Suprapubic skin (tissue), 4 donors: ENCODE results near the gene CCR9. TPM values are rescaled to one million over a fixed set of nuclear protein-coding genes. Genes with fewer than 3 reads are reported as not detected.

ENCODE experiments used
- DNase-seq, 2 donors: peaks; one replicate each; pipeline ENCODE4 v3.0.0-alpha.2; 2019; ENCODE audit warnings: low spot score in 2 of 2
- H3K27ac ChIP-seq: fragments of 200-600 bp; sonication (generic); one replicate; pipeline ENCODE4 v1.5.1; 2019
- H3K27me3 ChIP-seq: fragments of 200-600 bp; sonication (generic); one replicate; pipeline ENCODE4 v1.5.1; 2019
- H3K36me3 ChIP-seq: fragments of 200-600 bp; sonication (generic); one replicate; pipeline ENCODE4 v1.5.1; 2019
- H3K4me1 ChIP-seq: fragments of 200-600 bp; sonication (generic); one replicate; pipeline ENCODE4 v1.5.1; 2019
- H3K4me3 ChIP-seq: fragments of 200-600 bp; sonication (generic); one replicate; pipeline ENCODE4 v1.5.1; 2019; ENCODE audit warnings: mild to moderate bottlenecking
- H3K9me3 ChIP-seq: fragments of 200-600 bp; sonication (generic); one replicate; pipeline ENCODE4 v1.5.1; 2019
- EP300 ChIP-seq: sonication (generic); formaldehyde crosslinking; IDR thresholded peaks from one replicate; pipeline ENCODE4 v1.6.1; 2017; ENCODE audit warnings: antibody characterized with exemption
- POLR2A ChIP-seq, 2 donors: fragments of 450-650 bp; IDR thresholded peaks; one replicate each; pipeline ENCODE4 v1.6.1; 2017; ENCODE audit warnings: antibody characterized with exemption in 2 of 2, mild to moderate bottlenecking in 2 of 2, moderate library complexity in 2 of 2
- POLR2AphosphoS5 ChIP-seq, 3 donors: sonication (generic); formaldehyde crosslinking; IDR thresholded peaks; one replicate each; pipeline ENCODE4 v1.6.1; 2017; ENCODE audit warnings: antibody characterized with exemption in 3 of 3
- WGBS: methylation state at CpG from one replicate; pipeline ENCODE4 v1.1.5; 2018; 5-methylcytosine and 5-hydroxymethylcytosine counted together
- total RNA-seq, 4 donors: library from RNA; depleted of rRNA; stranded (reverse); fragments of >200 nt; gene quantifications; one replicate each; pipeline ENCODE4 v1.1.0, GENCODE V29; 2016
- TF ChIP-seq, protein P1 (sequence below), 2 donors: fragments of 200-600 bp in 1 of 2; fragments of 450-650 bp in 1 of 2; sonication (generic) in 1 of 2; IDR thresholded peaks; one replicate each; pipeline ENCODE4 v1.5.1; 2016 to 2019; ENCODE audit warnings: antibody characterized with exemption in 2 of 2, mild to moderate bottlenecking in 1 of 2, moderate library complexity in 1 of 2

Gene CCR9
- total RNA-seq, 4 donors from 2014 or later, result not detected

DNA sequence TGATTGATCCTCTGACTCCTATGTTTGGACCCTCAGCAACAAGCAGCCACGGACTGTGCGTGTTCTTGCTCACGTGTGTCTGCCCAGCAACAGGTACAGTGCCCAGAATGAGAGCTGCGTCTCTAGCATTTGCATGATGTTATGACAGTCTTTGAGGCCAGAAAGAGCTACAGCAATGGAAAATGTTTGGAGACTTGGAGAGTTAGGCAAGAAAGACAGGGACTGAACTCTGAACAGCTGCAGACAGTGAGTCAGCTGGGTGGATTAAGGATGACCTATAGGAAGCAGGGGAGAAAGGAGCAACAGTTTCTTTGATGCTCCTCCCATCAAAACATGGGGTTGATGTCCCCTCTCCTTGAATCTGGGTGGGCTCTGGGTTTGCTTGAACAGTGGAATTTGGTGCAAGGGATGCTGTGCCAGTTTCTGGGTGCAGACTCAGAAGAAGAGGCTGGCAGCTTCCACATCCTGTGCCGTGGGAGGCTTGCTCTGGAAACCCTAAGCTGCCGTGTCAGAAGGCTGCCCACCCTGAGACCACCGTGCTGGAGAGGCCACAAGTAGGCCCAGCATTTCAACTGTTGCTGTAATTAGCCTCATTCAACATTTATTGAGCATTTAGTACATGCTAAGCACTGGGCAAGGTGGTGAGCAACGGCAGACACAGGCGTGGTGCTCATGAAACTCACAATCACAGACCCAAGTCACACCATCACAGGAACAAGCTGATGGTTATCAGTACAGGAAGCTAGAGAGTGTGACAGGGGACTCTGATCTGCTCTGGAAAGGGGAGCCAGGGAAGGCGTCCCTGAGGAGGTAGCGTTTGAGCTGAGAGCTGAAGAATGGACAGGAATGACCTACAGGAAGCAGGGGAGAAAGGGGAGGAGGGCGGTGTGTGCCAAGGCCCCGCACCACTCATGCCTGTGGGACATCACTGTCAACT is 21.7 kb downstream of the CCR9 start:
- no peaks in the 10 kb centered on the region for H3K9me3 ChIP-seq
- H3K4me3 ChIP-seq, result no peak overlapping the region
- H3K36me3 ChIP-seq, result no peaks in the 10 kb centered on the region
- 77% methylated on average over 13 of the region's 13 CpGs for WGBS
- no peaks in the 10 kb centered on the region for H3K27me3 ChIP-seq
- no peaks in the 10 kb centered on the region for H3K4me1 ChIP-seq
- no peak overlapping the region for H3K27ac ChIP-seq
- TF ChIP-seq, protein P1, sequence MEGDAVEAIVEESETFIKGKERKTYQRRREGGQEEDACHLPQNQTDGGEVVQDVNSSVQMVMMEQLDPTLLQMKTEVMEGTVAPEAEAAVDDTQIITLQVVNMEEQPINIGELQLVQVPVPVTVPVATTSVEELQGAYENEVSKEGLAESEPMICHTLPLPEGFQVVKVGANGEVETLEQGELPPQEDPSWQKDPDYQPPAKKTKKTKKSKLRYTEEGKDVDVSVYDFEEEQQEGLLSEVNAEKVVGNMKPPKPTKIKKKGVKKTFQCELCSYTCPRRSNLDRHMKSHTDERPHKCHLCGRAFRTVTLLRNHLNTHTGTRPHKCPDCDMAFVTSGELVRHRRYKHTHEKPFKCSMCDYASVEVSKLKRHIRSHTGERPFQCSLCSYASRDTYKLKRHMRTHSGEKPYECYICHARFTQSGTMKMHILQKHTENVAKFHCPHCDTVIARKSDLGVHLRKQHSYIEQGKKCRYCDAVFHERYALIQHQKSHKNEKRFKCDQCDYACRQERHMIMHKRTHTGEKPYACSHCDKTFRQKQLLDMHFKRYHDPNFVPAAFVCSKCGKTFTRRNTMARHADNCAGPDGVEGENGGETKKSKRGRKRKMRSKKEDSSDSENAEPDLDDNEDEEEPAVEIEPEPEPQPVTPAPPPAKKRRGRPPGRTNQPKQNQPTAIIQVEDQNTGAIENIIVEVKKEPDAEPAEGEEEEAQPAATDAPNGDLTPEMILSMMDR (IDR thresholded peaks at IDR 0.05), result no peak
- no peak for TF ChIP-seq POLR2A (IDR thresholded peaks at IDR 0.05)
- no peak for DNase-seq

DNA sequence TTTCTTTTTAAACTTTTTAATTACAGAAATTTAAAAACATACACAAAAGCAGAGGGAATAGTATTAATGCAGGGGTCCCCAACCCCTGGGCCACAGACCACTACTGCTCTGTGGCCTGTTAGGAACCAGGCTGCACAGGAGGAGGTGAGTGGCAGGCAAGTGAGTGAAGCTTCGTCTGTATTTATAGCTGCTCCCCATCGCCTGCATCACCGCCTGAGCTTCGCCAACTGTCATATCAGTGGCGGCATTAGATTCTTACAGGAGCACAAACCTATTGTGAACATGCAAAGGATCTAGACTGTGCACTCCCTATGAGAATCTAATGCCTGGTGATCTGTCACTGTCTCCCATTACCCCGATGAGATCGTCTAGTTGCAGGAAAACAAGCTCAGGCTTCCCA is 22.4 kb downstream of the CCR9 start:
- no peaks in the 10 kb centered on the region for H3K4me1 ChIP-seq
- H3K27ac ChIP-seq, result no peak overlapping the region
- peak in 1 of 2 donors; percentile 40 for DNase-seq
- H3K27me3 ChIP-seq, result no peaks in the 10 kb centered on the region
- no peaks in the 10 kb centered on the region for H3K36me3 ChIP-seq
- TF ChIP-seq, protein P1 (IDR thresholded peaks at IDR 0.05), result no peak
- TF ChIP-seq POLR2AphosphoS5 (IDR thresholded peaks at IDR 0.05), result no peak
- no peak for TF ChIP-seq EP300
- TF ChIP-seq POLR2A (IDR thresholded peaks at IDR 0.05), result no peak
- no peaks in the 10 kb centered on the region for H3K9me3 ChIP-seq
- H3K4me3 ChIP-seq, result no peak overlapping the region
- 90% methylated on average over 7 of the region's 7 CpGs for WGBS

DNA sequence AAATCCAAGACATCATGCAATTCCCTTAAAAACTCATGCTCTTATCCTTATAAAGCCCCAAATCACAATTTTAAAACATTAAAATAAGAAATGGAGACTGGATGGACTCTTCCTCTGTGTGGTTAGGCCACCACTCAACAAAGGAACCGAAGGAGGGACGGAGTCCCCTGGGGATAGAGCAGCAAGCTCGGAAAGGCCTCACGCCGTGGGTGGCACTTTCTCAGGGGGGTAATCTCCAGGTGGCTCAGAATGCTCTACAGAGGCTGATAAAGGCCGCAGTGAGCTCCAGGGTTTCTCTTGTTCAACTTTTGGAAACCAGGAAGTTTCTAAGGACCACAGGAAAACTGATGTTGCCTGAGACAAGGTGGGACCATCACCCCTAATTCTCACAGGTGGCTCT is 23.2 kb downstream of the CCR9 start:
- Histone ChIP-seq H3K27ac (no peak overlapping the region), H3K27me3 (no peaks in the 10 kb centered on the region), H3K36me3 (no peaks in the 10 kb centered on the region), H3K4me3 (no peak overlapping the region), H3K4me1 (no peaks in the 10 kb centered on the region), H3K9me3 (no peaks in the 10 kb centered on the region)
- TF ChIP-seq EP300 (no peak), POLR2A (IDR thresholded peaks at IDR 0.05) (no peak), POLR2AphosphoS5 (IDR thresholded peaks at IDR 0.05) (no peak)
- TF ChIP-seq, protein P1 (IDR thresholded peaks at IDR 0.05), result no peak
- peak in 1 of 2 donors; percentile 61 for DNase-seq
- WGBS, result 93% methylated on average over 6 of the region's 6 CpGs

DNA sequence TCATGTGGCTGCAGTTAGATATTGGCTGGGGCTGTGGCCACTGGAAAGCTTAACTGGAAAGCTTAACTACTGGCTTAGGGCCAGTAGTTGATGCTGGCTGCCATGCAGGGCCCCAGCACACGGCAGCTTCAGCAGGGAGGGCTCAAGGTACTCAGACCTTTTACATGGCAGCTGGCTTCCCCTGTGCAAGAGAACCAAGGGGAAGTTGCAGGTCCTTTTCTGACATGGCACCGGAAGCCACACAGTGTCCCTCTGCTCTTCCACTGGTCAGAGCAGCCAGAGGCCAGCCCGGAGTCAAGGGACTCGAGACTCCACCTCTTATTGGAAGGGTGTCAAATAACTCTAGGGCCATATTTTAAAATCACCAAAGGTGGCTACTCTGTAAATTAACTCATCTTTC is 24.5 kb downstream of the CCR9 start:
- Histone ChIP-seq H3K4me3 (no peak overlapping the region), H3K4me1 (peaks cover under 1% of the 10 kb centered on the region), H3K27ac (no peak overlapping the region), H3K9me3 (no peaks in the 10 kb centered on the region), H3K27me3 (no peaks in the 10 kb centered on the region), H3K36me3 (no peaks in the 10 kb centered on the region)
- TF ChIP-seq POLR2AphosphoS5 (IDR thresholded peaks at IDR 0.05) (no peak), EP300 (no peak), POLR2A (IDR thresholded peaks at IDR 0.05) (no peak)
- TF ChIP-seq, protein P1 (IDR thresholded peaks at IDR 0.05), result no peak
- WGBS, result 86% methylated on average over 1 of the region's 4 CpGs
- DNase-seq, result peak in 1 of 2 donors; percentile 31

DNA sequence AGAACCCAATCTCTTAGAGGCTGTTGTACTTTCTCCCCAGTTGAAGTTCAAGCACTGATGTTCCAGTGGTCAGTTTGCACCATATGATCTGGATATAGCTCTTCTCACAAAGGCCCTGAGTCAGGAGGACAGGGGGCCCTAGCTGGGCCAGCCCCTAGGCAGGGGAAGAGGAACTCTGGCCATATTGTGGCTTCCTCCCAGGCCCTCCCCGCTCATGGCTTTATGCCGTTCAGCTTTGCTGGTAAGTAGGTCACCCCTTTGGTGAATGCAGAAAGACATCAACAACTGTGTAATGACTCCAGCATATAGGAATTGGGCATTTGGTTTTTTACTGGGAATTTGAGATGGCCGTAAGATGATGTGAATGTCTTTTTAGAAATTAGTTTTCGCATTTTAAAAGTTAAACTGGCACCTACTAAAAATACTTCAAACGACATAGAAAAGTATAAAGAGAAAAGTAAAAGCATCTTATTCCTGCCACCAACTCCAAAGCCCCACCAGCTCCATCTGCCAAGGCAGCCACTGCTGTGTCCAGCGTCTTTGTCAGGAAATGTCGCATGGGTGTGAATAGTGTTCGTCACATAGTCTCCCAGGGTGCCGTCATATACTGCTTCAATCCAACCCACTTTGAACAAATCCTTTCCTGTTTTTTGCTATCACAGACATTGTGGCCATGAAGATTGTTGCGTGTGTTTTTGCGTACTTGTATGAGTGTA is 25.3 kb downstream of the CCR9 start:
- no peak overlapping the region for H3K27ac ChIP-seq
- no peaks in the 10 kb centered on the region for H3K27me3 ChIP-seq
- WGBS, result 95% methylated on average over 11 of the region's 11 CpGs
- peak in 1 of 2 donors; percentile 55 for DNase-seq
- TF ChIP-seq, protein P1 (IDR thresholded peaks at IDR 0.05), result no peak
- no peak for TF ChIP-seq POLR2AphosphoS5 (IDR thresholded peaks at IDR 0.05)
- TF ChIP-seq EP300, result no peak
- H3K4me3 ChIP-seq, result no peak overlapping the region
- no peaks in the 10 kb centered on the region for H3K36me3 ChIP-seq
- H3K9me3 ChIP-seq, result no peaks in the 10 kb centered on the region
- H3K4me1 ChIP-seq, result peaks cover 8% of the 10 kb centered on the region
